ENCODE results near the gene DOCK1. TPM values are rescaled to one million over a fixed set of nuclear protein-coding genes. Genes with fewer than 3 reads are reported as not detected.

Gene DOCK1
- total RNA-seq, 1 experiment from 2014 or later = 40.0 TPM

- ChIA-PET POLR2A (no interaction called here), CTCF (interaction anchor here (0.8 kb wide), 1 partner anchor 1003 kb away, joined by 4 read pairs; no protein-coding TSS in a partner anchor)
- intact Hi-C loops (cut with micrococcal nuclease) = no loop called here
- Mint-ChIP-seq H3K27ac (ENCODE audit: low read depth, unreplicated experiment) (no peak overlapping the region), H3K9me3 (ENCODE audit: unreplicated experiment) (no peaks in the 10 kb centered on the region), H3K4me3 (ENCODE audit: unreplicated experiment) (no peak overlapping the region), H3K36me3 (ENCODE audit: insufficient read depth, unreplicated experiment) (no peaks in the 10 kb centered on the region), H3K4me1 (ENCODE audit: insufficient read depth, unreplicated experiment) (no peaks in the 10 kb centered on the region), H3K27me3 (ENCODE audit: insufficient read depth, unreplicated experiment) (peaks cover 47% of the 10 kb centered on the region)
- no TSS peak for BruUV-seq (replicated peaks)
- TF ChIP-seq, protein P1, sequence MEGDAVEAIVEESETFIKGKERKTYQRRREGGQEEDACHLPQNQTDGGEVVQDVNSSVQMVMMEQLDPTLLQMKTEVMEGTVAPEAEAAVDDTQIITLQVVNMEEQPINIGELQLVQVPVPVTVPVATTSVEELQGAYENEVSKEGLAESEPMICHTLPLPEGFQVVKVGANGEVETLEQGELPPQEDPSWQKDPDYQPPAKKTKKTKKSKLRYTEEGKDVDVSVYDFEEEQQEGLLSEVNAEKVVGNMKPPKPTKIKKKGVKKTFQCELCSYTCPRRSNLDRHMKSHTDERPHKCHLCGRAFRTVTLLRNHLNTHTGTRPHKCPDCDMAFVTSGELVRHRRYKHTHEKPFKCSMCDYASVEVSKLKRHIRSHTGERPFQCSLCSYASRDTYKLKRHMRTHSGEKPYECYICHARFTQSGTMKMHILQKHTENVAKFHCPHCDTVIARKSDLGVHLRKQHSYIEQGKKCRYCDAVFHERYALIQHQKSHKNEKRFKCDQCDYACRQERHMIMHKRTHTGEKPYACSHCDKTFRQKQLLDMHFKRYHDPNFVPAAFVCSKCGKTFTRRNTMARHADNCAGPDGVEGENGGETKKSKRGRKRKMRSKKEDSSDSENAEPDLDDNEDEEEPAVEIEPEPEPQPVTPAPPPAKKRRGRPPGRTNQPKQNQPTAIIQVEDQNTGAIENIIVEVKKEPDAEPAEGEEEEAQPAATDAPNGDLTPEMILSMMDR (IDR thresholded peaks at IDR 0.05; ENCODE audit: unreplicated experiment) = no peak
- DNase-seq (ENCODE audit: unreplicated experiment) = no peak
These were observed 581.1 kb downstream of the DOCK1 start for GRCh38 chr10:127486355-127486754.

DNA sequence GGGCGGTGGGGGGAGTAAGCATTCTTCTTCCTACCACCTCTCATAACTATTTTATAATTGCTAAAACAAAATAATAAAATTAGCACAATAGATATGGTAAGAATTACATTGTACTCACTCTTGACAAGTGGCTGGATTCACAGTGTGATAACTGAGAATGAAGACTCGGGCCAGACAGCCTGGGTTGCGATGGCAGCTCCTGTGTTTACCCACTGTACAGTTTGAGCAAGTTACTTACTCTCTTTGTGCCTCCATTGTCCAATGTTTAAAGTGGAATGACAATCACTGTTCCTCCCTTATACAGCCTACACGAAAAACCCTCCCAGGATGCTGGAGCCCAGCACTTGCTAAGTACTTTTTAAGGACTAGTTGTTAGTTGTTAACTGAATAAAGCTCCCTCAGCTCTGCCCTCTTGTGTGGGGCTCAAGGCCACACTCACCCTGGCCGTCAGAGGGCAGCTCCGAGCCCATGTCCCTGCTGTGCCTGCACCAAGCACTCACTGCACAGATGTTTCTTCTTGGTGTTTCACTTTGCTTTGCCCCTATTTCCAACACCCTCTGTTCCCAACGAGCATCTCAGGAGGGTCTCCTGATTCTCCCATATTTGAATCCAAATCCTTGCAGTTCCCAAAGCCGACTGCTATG is 587.5 kb downstream of the DOCK1 start:
- H3K4me1 Mint-ChIP-seq (ENCODE audit: insufficient read depth, unreplicated experiment) = no peaks in the 10 kb centered on the region
- peaks cover 37% of the 10 kb centered on the region for H3K27me3 Mint-ChIP-seq (ENCODE audit: insufficient read depth, unreplicated experiment)
- H3K4me3 Mint-ChIP-seq (ENCODE audit: unreplicated experiment) = no peak overlapping the region
- ChIA-PET CTCF (interaction anchor here (0.6 to 1.1 kb wide), 3 partner anchors 80 to 361 kb away, joined by 3 read pairs; no protein-coding TSS in a partner anchor), POLR2A (no interaction called here)
- DNase-seq (ENCODE audit: unreplicated experiment) = peak; percentile 47
- no peaks in the 10 kb centered on the region for H3K36me3 Mint-ChIP-seq (ENCODE audit: insufficient read depth, unreplicated experiment)
- H3K9me3 Mint-ChIP-seq (ENCODE audit: unreplicated experiment) = no peaks in the 10 kb centered on the region
- no peak overlapping the region for H3K27ac Mint-ChIP-seq (ENCODE audit: low read depth, unreplicated experiment)
- intact Hi-C loops (cut with micrococcal nuclease) = loop anchor here (5.0 kb wide), 1 partner anchor 85 kb away; no protein-coding TSS in a partner anchor
- no TSS peak for BruUV-seq (replicated peaks)
- TF ChIP-seq, protein P1 (IDR thresholded peaks at IDR 0.05; ENCODE audit: unreplicated experiment) = peak; percentile 39

DNA sequence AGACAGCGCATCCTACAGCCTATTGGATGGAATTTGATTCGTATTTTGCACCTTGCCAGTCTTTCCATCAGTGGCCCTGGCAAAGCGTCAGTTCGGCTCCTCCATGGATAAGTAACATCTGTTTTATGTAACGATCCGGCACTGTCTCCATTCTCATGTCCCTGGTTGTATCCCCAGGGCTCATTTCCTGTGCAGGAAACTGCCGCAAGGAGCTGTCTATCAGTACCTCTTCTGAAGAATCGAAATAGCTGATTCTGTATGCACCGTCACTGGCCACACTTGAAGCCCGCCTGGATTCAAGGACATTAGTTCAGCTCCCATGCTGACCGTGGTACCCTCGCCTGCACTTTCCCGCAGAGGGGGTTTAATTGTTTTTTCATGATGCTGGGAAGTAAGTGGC is 590.8 kb downstream of the DOCK1 start:
- no TSS peak for BruUV-seq (replicated peaks)
- Mint-ChIP-seq H3K4me1 (ENCODE audit: insufficient read depth, unreplicated experiment) (no peaks in the 10 kb centered on the region), H3K4me3 (ENCODE audit: unreplicated experiment) (no peak overlapping the region), H3K9me3 (ENCODE audit: unreplicated experiment) (no peaks in the 10 kb centered on the region), H3K36me3 (ENCODE audit: insufficient read depth, unreplicated experiment) (no peaks in the 10 kb centered on the region), H3K27ac (ENCODE audit: low read depth, unreplicated experiment) (no peak overlapping the region), H3K27me3 (ENCODE audit: insufficient read depth, unreplicated experiment) (peaks cover 70% of the 10 kb centered on the region)
- intact Hi-C loops (cut with micrococcal nuclease) = no loop called here
- POLR2A ChIA-PET = no interaction called here
- TF ChIP-seq, protein P1 (IDR thresholded peaks at IDR 0.05; ENCODE audit: unreplicated experiment) = no peak
- CTCF ChIA-PET = no interaction called here
- DNase-seq (ENCODE audit: unreplicated experiment) = no peak

- no peaks in the 10 kb centered on the region for H3K36me3 Mint-ChIP-seq (ENCODE audit: insufficient read depth, unreplicated experiment)
- no peak overlapping the region for H3K27ac Mint-ChIP-seq (ENCODE audit: low read depth, unreplicated experiment)
- intact Hi-C loops (cut with micrococcal nuclease) = no loop called here
- no peak overlapping the region for H3K4me3 Mint-ChIP-seq (ENCODE audit: unreplicated experiment)
- no peaks in the 10 kb centered on the region for H3K9me3 Mint-ChIP-seq (ENCODE audit: unreplicated experiment)
- ChIA-PET CTCF (no interaction called here), POLR2A (no interaction called here)
- no TSS peak for BruUV-seq (replicated peaks)
- H3K27me3 Mint-ChIP-seq (ENCODE audit: insufficient read depth, unreplicated experiment) = peaks cover 75% of the 10 kb centered on the region
- TF ChIP-seq, protein P1 (IDR thresholded peaks at IDR 0.05; ENCODE audit: unreplicated experiment) = no peak
- no peaks in the 10 kb centered on the region for H3K4me1 Mint-ChIP-seq (ENCODE audit: insufficient read depth, unreplicated experiment)
- DNase-seq (ENCODE audit: unreplicated experiment) = no peak
These were observed 592.5 kb downstream of the DOCK1 start for GRCh38 chr10:127497685-127498084.
